IMR-90 (cell line): ENCODE results near the gene PIR. TPM values are rescaled to one million over a fixed set of nuclear protein-coding genes. Genes with fewer than 3 reads are reported as not detected.

Experiments used
- ATAC-seq: fragments of 200-7000 bp; cut with Tn5 transposase; 2 replicates; pipeline ENCODE4 v1.9.1; 2020; ENCODE audit warnings: low read depth, mild to moderate bottlenecking, moderate library complexity
- BruUV-seq: library from RNA; stranded (reverse); fragments of 400-500 nt; replicated peaks from 2 replicates; lab custom pipeline; 2021; lab: Mats Ljungman, UMichigan
- CTCF ChIA-PET: fragments of 300-600 bp; formaldehyde crosslinking; extraction: SDS; loops from one replicate; lab custom pipeline; 2021; ENCODE audit warnings: antibody characterized with exemption; lab: Yijun Ruan, JAX
- POLR2A ChIA-PET: fragments of 300-600 bp; sonication (Branson Sonifier 250); formaldehyde crosslinking; loops from one replicate; lab custom pipeline; 2022; ENCODE audit warnings: antibody characterized with exemption; ENCODE audit not compliant: unreplicated experiment; lab: Charles Lee
- DNase-seq: peaks from one replicate; pipeline ENCODE4 v3.0.0; 2013
- H2AFZ ChIP-seq: replicated peaks from 2 replicates; pipeline ENCODE3; 2013; ENCODE audit warnings: low read length, mild to moderate bottlenecking; ENCODE audit not compliant: poor library complexity
- H2AK5ac ChIP-seq: 2 replicates; pipeline ENCODE4 v1.6.1; 2013; ENCODE audit warnings: low read depth, low read length, inconsistent platforms
- H2AK9ac ChIP-seq: replicated peaks from 2 replicates; pipeline ENCODE3; 2013; ENCODE audit warnings: mild to moderate bottlenecking, low read depth, low read length, moderate library complexity; ENCODE audit not compliant: poor library complexity
- H2BK120ac ChIP-seq: 2 replicates; pipeline ENCODE4 v1.6.1; 2013; ENCODE audit warnings: low read depth, low read length, inconsistent platforms
- H2BK15ac ChIP-seq: 3 replicates; pipeline ENCODE4 v1.6.1; 2013; ENCODE audit warnings: low read depth, low read length, inconsistent platforms
- H2BK20ac ChIP-seq: 2 replicates; pipeline ENCODE4 v1.6.1; 2013; ENCODE audit warnings: low read depth, mild to moderate bottlenecking, inconsistent platforms, low read length, moderate library complexity
- H2BK5ac ChIP-seq: 2 replicates; pipeline ENCODE4 v1.6.1; 2013; ENCODE audit warnings: mild to moderate bottlenecking, low read depth, low read length, inconsistent platforms; ENCODE audit not compliant: poor library complexity, severe bottlenecking
- H3K14ac ChIP-seq: replicated peaks from 2 replicates; pipeline ENCODE4 v1.6.1; 2013; ENCODE audit warnings: low read depth, low read length, inconsistent platforms
- H3K18ac ChIP-seq: 2 replicates; pipeline ENCODE4 v1.6.1; 2013; ENCODE audit warnings: low read depth, low read length, control low read depth
- H3K23ac ChIP-seq: 2 replicates; pipeline ENCODE4 v1.6.1; 2013; ENCODE audit warnings: low read depth, low read length, inconsistent platforms
- H3K27ac ChIP-seq: 2 replicates; pipeline ENCODE4 v1.5.1; 2013; ENCODE audit warnings: mild to moderate bottlenecking, control low read depth, low read length; ENCODE audit not compliant: insufficient read depth
- H3K27me3 ChIP-seq: 2 replicates; pipeline ENCODE4 v1.6.1; 2013; ENCODE audit warnings: low read length; ENCODE audit not compliant: control insufficient read depth, insufficient read depth
- H3K36me3 ChIP-seq: 2 replicates; pipeline ENCODE4 v1.6.1; 2013; ENCODE audit warnings: low read length, mixed read lengths; ENCODE audit not compliant: control insufficient read depth, insufficient read depth
- H3K4ac ChIP-seq: 2 replicates; pipeline ENCODE4 v1.6.1; 2013; ENCODE audit warnings: low read depth, low read length, inconsistent platforms
- H3K4me1 ChIP-seq: 2 replicates; pipeline ENCODE4 v1.6.1; 2013; ENCODE audit warnings: low read length, mixed read lengths; ENCODE audit not compliant: control insufficient read depth, insufficient read depth
- H3K4me2 ChIP-seq: 2 replicates; pipeline ENCODE4 v1.6.1; 2013; ENCODE audit warnings: low read depth, mild to moderate bottlenecking, control low read depth, low read length, moderate library complexity
- H3K4me3 ChIP-seq: 2 replicates; pipeline ENCODE4 v1.5.1; 2013; ENCODE audit warnings: low read depth, mild to moderate bottlenecking, control low read depth, low read length, moderate library complexity; ENCODE audit not compliant: insufficient read depth
- H3K56ac ChIP-seq: 2 replicates; pipeline ENCODE4 v1.6.1; 2013; ENCODE audit warnings: low read length, inconsistent platforms; ENCODE audit not compliant: insufficient read depth; ENCODE audit errors: extremely low read depth
- H3K79me1 ChIP-seq, 2 experiments: 2 replicates each; pipeline ENCODE4 v1.6.1; 2013; ENCODE audit warnings: low read length in 2 of 2, inconsistent platforms in 1 of 2, low read depth in 1 of 2
- H3K9ac ChIP-seq: 2 replicates; pipeline ENCODE4 v1.6.1; 2013; ENCODE audit warnings: low read depth, low read length, control low read depth
- H3K9me1 ChIP-seq: 2 replicates; pipeline ENCODE4 v1.6.1; 2013; ENCODE audit warnings: low read length, inconsistent platforms; ENCODE audit not compliant: insufficient read depth
- H3K9me3 ChIP-seq: 2 replicates; pipeline ENCODE4 v1.6.1; 2013; ENCODE audit warnings: low read length; ENCODE audit not compliant: control insufficient read depth, insufficient read depth
- H4K20me1 ChIP-seq: 2 replicates; pipeline ENCODE4 v1.6.1; 2013; ENCODE audit warnings: low read length, inconsistent platforms; ENCODE audit not compliant: insufficient read depth
- H4K5ac ChIP-seq: 2 replicates; pipeline ENCODE4 v1.6.1; 2013; ENCODE audit warnings: mild to moderate bottlenecking, low read depth, low read length, control low read depth
- H4K8ac ChIP-seq, 2 experiments: 2 replicates each; pipeline ENCODE4 v1.6.1; 2013; ENCODE audit warnings: low read depth in 2 of 2, low read length in 2 of 2, control low read depth in 1 of 2, inconsistent platforms in 1 of 2
- H4K91ac ChIP-seq: 2 replicates; pipeline ENCODE4 v1.6.1; 2013; ENCODE audit warnings: low read depth, low read length, inconsistent platforms; ENCODE audit not compliant: insufficient read depth
- CHD1 ChIP-seq: IDR thresholded peaks from 2 replicates; pipeline ENCODE4 v1.6.1; 2012; ENCODE audit warnings: low read depth, low read length, improper control_type of control experiment
- CTCF ChIP-seq: conservative IDR thresholded peaks from 2 replicates; pipeline ENCODE4 v1.5.1; 2012; ENCODE audit warnings: mild to moderate bottlenecking, low read depth, low read length, improper control_type of control experiment
- MAZ ChIP-seq: IDR thresholded peaks from 2 replicates; pipeline ENCODE4 v1.6.1; 2012; ENCODE audit warnings: low read depth, mild to moderate bottlenecking, low read length, improper control_type of control experiment, moderate library complexity, borderline replicate concordance
- NFE2L2 ChIP-seq: fragments of 150-350 bp; IDR thresholded peaks from 2 replicates; pipeline ENCODE4 v1.6.1; 2016; ENCODE audit warnings: low read depth, mild to moderate bottlenecking, low read length
- RAD21 ChIP-seq: IDR thresholded peaks from 2 replicates; pipeline ENCODE4 v1.6.1; 2012; ENCODE audit warnings: low read length, improper control_type of control experiment
- USF2 ChIP-seq: fragments of 150-350 bp; IDR thresholded peaks from 2 replicates; pipeline ENCODE4 v1.6.1; 2017; ENCODE audit warnings: mild to moderate bottlenecking, antibody characterized with exemption, low read length, low read depth
- WGBS, 2 experiments: methylation state at CpG; one replicate each; pipeline versions ENCODE4 v1.1.5 to v1.1.7; 2013; ENCODE audit warnings: missing lambda C conversion rate in 2 of 2; ENCODE audit not compliant: insufficient read length in 1 of 2; ENCODE audit errors: extremely low coverage in 2 of 2; 5-methylcytosine and 5-hydroxymethylcytosine counted together
- dilution Hi-C: fragments of 300-500 bp; cut with HindIII; formaldehyde crosslinking; loops from one replicate; pipeline ENCODE4 v1.14.3; 2018; ENCODE audit warnings: low sequenced_read_pairs; ENCODE audit not compliant: unreplicated experiment
- in situ Hi-C: fragments of 300-500 bp; cut with MboI; formaldehyde crosslinking; loops from 3 replicates; pipeline ENCODE4 v1.14.3; 2019; ENCODE audit warnings: low sequenced_read_pairs, inconsistent platforms, mixed read lengths
- intact Hi-C: fragments of 100-400 bp; cut with micrococcal nuclease; formaldehyde crosslinking; loops from 2 replicates; pipeline ENCODE4 v1.10.0; 2022
- polyA plus RNA-seq, 3 experiments: library from polyadenylated mRNA; depleted of rRNA; stranded (reverse); fragments of >200 nt; gene quantifications; 2 replicates each; pipeline ENCODE4 v1.2.3, GENCODE V29; 2012; ENCODE audit warnings: low replicate concordance in 1 of 3
- total RNA-seq: library from RNA; depleted of rRNA; stranded (reverse); fragments of >200 nt; gene quantifications from 2 replicates; pipeline ENCODE4 v1.2.3, GENCODE V29; 2012

PIR gene
- total and polyA plus RNA-seq, 2 of the 4 experiments (the other 2 are of a cell fraction), result 5.7 to 8.7 TPM

GRCh38 chrX:15430076-15430475 lies 63.1 kb downstream of the PIR start:
- Histone ChIP-seq H4K91ac (no peak overlapping the region), H2BK20ac (no peak overlapping the region), H3K27me3 (no peaks in the 10 kb centered on the region; the same call in 1 of the 2 replicates), H3K9me1 (no peaks in the 10 kb centered on the region), H4K5ac (no peak overlapping the region), H2AK5ac (no peak overlapping the region), H3K9me3 (no peaks in the 10 kb centered on the region), H3K4me3 (no peak overlapping the region), H3K9ac (no peak overlapping the region), H2BK5ac (no peak overlapping the region), H3K36me3 (no peaks in the 10 kb centered on the region), H2BK120ac (no peak overlapping the region), H4K8ac (no peak overlapping the region), H3K4me2 (no peak overlapping the region), H4K20me1 (no peaks in the 10 kb centered on the region), H3K23ac (no peak overlapping the region), H3K56ac (no peak overlapping the region), H3K27ac (no peak overlapping the region), H2BK15ac (no peak overlapping the region), H3K4ac (no peak overlapping the region), H2AK9ac (no peak overlapping the region), H3K79me1 (no peaks in the 10 kb centered on the region), H3K4me1 (no peaks in the 10 kb centered on the region), H3K14ac (no peak overlapping the region), H2AFZ (no peak overlapping the region), H3K18ac (no peak overlapping the region)
- BruUV-seq, result no TSS peak
- intact Hi-C loops, result no loop called here
- CTCF ChIA-PET, result no interaction called here
- dilution Hi-C loops, result no loop called here
- DNase-seq (no peak), ATAC-seq (no peak)
- TF ChIP-seq CHD1 (no peak), CTCF (no peak), MAZ (no peak), RAD21 (no peak), USF2 (no peak), NFE2L2 (no peak)
- in situ Hi-C loops, result no loop called here
- POLR2A ChIA-PET, result no interaction called here
- WGBS, 2 experiments, result no CpG with 5 or more reads among the region's 2 CpGs
